ENCODE results near the gene CENPB. TPM values are rescaled to one million over a fixed set of nuclear protein-coding genes. Genes with fewer than 3 reads are reported as not detected.

The CENPB gene
- total RNA-seq, 1 donor from 2014 or later: 82.3 TPM

- TF ChIP-seq, protein P1, sequence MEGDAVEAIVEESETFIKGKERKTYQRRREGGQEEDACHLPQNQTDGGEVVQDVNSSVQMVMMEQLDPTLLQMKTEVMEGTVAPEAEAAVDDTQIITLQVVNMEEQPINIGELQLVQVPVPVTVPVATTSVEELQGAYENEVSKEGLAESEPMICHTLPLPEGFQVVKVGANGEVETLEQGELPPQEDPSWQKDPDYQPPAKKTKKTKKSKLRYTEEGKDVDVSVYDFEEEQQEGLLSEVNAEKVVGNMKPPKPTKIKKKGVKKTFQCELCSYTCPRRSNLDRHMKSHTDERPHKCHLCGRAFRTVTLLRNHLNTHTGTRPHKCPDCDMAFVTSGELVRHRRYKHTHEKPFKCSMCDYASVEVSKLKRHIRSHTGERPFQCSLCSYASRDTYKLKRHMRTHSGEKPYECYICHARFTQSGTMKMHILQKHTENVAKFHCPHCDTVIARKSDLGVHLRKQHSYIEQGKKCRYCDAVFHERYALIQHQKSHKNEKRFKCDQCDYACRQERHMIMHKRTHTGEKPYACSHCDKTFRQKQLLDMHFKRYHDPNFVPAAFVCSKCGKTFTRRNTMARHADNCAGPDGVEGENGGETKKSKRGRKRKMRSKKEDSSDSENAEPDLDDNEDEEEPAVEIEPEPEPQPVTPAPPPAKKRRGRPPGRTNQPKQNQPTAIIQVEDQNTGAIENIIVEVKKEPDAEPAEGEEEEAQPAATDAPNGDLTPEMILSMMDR (conservative IDR thresholded peaks at IDR 0.05; ENCODE audit: low read depth, low read length): no peak
- H3K4me3 ChIP-seq (ENCODE audit: low read depth, low read length): peak overlapping the region; percentile 67
- no peak for DNase-seq (ENCODE audit: low read depth)
These were observed 435 bp downstream of the CENPB start for GRCh38 chr20:3786126-3786484.

DNA sequence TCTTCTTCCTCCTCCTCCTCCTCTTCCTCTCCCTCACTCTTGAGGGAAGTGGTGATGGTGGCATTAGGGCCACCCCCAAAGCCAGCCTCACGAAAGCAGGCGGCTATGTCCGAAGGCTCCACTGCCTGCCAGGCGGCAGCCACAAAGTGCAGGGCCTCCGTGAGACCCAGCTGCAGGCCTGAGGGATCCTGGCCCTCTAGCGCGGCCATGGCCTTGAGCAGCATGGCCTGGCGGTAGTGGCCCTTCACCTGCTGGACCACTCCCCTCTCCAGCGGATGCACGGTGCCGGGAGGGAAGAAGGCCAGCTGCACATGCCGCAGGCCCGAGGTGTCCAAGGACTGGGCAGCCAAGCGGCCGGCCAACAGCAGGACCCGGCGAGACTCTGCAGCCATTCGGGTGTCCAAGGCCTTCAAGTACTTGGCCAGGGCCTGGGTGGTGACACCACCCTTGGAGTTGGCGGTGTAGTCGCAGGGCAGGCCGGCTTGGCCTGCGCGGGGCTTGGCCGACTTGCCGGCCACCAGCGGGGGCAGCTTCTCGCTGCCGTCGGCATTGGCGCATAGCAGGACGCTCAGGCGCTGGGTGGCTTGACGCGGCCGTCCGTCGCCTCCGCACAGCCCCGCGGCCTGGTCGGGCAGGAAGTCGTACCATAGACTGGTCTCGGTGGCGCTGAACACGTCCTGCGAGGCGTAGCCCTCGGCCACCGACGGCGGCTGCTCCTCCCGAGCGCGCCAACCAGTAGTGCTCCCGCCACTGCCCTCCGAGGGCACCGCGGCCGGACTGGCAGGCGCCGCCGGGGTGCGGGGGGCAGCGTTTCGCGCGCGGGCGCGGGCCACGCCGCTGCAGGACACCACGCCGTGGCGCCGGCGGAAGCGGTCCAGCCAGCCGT lies 1.1 kb downstream of the CENPB start:
- no peak for DNase-seq (ENCODE audit: low read depth)
- TF ChIP-seq, protein P1 (conservative IDR thresholded peaks at IDR 0.05; ENCODE audit: low read depth, low read length): no peak
- peak overlapping the region; percentile 67 for H3K4me3 ChIP-seq (ENCODE audit: low read depth, low read length)

- H3K4me3 ChIP-seq (ENCODE audit: low read depth, low read length): peak overlapping the region; percentile 3
- TF ChIP-seq, protein P1 (conservative IDR thresholded peaks at IDR 0.05; ENCODE audit: low read depth, low read length): no peak
These were observed 1.7 kb downstream of the CENPB start for GRCh38 chr20:3784863-3785239.

GRCh38 chr20:3784216-3784853 lies 2.2 kb downstream of the CENPB start:
- no peak for DNase-seq (ENCODE audit: low read depth)
- no peak overlapping the region for H3K4me3 ChIP-seq (ENCODE audit: low read depth, low read length)
- TF ChIP-seq, protein P1 (conservative IDR thresholded peaks at IDR 0.05; ENCODE audit: low read depth, low read length): no peak

More at GRCh38 chr20:3784863-3785239, 1.7 kb downstream of the CENPB start:
- DNase-seq (ENCODE audit: low read depth): no peak

DNA sequence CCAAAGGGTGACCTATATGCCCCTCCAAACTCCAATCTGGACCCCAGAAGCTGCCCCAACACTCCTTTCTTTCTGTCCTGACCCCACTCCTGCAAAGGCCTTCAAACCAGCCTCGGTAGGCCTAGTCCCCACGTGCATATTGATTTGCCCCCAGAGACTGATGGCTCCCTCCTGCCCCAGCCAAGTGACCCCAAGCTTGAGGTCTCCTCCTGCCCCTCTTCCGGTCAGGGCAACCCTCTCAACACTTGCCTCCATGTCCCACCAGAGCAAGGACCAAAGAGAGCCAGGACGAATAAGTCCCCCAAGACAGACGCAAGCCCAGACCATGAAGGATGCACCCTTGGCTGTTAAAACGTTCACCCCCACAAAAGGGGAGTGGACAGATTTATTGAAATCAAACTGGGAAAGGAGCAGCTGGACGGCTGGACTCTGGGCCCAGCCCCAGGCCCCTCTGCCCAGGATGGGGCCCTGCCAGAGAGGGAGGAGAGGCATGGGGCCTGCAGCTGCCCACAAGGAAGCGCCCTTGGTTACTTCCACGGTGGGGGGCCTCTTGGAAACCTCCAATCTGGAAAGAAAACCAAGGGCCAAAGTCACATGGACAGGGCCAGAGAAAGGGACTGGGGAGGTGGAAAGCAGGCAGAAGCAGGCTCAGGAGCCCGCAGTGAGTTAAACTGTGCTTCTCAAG lies 2.9 kb downstream of the CENPB start:
- DNase-seq (ENCODE audit: low read depth): no peak
- TF ChIP-seq, protein P1 (conservative IDR thresholded peaks at IDR 0.05; ENCODE audit: low read depth, low read length): no peak
- no peak overlapping the region for H3K4me3 ChIP-seq (ENCODE audit: low read depth, low read length)

DNA sequence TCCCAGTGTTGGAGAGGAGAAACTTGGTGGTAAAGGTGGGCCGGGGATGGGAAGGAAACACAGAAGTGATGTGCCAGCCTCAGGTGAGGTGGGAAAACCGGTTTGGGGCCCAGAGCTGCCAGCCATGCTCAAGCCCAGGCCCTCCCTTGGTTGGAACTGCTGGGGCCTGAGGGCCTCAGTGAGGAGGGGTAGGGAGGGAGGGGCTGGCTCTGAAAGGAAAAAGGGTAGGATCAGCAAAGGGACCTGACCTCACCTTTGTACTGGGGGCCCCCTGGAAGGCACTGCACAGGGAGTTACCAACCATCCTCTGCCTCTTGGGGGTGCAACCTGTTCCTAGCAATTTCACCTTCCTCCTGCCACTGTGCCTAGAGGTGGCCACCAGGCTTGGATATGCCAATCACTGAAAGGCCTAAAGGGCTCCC lies 3.5 kb downstream of the CENPB start:
- H3K4me3 ChIP-seq (ENCODE audit: low read depth, low read length): no peak overlapping the region
- DNase-seq (ENCODE audit: low read depth): no peak
- TF ChIP-seq, protein P1 (conservative IDR thresholded peaks at IDR 0.05; ENCODE audit: low read depth, low read length): no peak
